SU-DHL-6 (cell line): ENCODE data around the gene ZC3H4.

ENCODE experiments used
- EZH2phosphoT487 ChIP-seq: fragments of 200-600 bp; sonication (generic), shearing (Covaris generic); conservative IDR thresholded peaks from 2 replicates; pipeline ENCODE4 v1.6.1; 2018; ENCODE audit warnings: mild to moderate bottlenecking, antibody characterized with exemption, low read length, moderate library complexity, mixed read lengths
- TF ChIP-seq, protein P1 (sequence below): fragments of 200-600 bp; sonication (generic); IDR thresholded peaks from one replicate; pipeline ENCODE4 v1.5.1; 2017; ENCODE audit warnings: antibody characterized with exemption, mild to moderate bottlenecking, low read length, moderate library complexity; ENCODE audit not compliant: insufficient read depth, poor library complexity, severe bottlenecking

- TF ChIP-seq, protein P1, sequence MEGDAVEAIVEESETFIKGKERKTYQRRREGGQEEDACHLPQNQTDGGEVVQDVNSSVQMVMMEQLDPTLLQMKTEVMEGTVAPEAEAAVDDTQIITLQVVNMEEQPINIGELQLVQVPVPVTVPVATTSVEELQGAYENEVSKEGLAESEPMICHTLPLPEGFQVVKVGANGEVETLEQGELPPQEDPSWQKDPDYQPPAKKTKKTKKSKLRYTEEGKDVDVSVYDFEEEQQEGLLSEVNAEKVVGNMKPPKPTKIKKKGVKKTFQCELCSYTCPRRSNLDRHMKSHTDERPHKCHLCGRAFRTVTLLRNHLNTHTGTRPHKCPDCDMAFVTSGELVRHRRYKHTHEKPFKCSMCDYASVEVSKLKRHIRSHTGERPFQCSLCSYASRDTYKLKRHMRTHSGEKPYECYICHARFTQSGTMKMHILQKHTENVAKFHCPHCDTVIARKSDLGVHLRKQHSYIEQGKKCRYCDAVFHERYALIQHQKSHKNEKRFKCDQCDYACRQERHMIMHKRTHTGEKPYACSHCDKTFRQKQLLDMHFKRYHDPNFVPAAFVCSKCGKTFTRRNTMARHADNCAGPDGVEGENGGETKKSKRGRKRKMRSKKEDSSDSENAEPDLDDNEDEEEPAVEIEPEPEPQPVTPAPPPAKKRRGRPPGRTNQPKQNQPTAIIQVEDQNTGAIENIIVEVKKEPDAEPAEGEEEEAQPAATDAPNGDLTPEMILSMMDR: no peak
- TF ChIP-seq EZH2phosphoT487: no peak
Observed at GRCh38 chr19:47144630-47145029, 31.1 kb upstream of the ZC3H4 start.
